H4 (cell line): ENCODE data around the gene FAAP20. TPM values are rescaled to one million over a fixed set of nuclear protein-coding genes. Genes with fewer than 3 reads are reported as not detected.
"Not testable (repeated sequence)": the region's sequence is repeated elsewhere in the genome, so short reads cannot be mapped to it uniquely, and the experiment has no call there.

Source experiments
- DNase-seq: peaks from one replicate; pipeline ENCODE4 v3.0.0-alpha.2; 2015; ENCODE audit warnings: low spot score
- total RNA-seq: library from RNA; depleted of rRNA; stranded (reverse); fragments of >200 nt; shearing (Covaris generic); gene quantifications from 2 replicates; pipeline ENCODE4 v1.2.3, GENCODE V29; 2014; rRNA removed

FAAP20 gene
- total RNA-seq, 1 experiment from 2014 or later: 28.5 TPM

DNA sequence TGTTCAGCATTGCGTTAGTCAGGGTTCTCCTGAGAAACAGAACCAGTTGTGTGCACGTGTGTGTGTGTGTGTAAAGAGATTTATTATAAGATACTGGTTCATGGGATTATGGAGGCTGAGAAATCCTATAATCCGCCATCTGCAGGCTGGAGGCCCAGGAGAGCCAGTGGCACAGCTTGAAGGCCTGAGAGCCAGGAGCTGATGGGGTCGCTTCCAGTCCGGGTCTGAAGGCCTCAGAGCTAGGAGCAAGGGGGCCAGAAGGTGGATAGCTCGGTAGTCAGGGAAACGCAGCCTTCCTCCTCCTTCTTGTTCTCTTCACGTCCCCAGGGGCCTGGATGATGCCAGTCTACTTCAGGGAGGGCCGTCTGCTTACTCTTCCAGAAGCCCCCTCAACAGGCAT lies 37.7 kb downstream of the FAAP20 start:
- no peak for DNase-seq

DNA sequence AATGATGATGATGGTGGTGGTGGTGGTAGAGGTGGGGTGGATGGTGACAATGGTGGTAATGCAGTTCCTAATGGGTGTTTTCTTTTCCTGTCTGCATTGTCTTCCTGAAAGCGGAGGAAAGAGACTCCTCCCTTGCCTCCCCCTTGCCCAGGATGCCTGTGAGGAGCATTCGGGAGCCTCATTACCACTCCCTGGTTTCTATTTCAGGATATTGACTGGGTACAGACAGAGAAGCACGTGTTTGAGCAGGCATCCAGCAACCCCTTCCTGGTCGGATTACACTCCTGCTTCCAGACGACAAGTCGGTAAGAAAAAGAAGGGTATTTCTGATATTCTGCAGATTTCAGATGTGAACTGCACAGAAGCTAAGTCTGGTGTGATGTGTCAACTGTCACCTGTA lies 38.8 kb downstream of the FAAP20 start:
- DNase-seq: no peak

DNA sequence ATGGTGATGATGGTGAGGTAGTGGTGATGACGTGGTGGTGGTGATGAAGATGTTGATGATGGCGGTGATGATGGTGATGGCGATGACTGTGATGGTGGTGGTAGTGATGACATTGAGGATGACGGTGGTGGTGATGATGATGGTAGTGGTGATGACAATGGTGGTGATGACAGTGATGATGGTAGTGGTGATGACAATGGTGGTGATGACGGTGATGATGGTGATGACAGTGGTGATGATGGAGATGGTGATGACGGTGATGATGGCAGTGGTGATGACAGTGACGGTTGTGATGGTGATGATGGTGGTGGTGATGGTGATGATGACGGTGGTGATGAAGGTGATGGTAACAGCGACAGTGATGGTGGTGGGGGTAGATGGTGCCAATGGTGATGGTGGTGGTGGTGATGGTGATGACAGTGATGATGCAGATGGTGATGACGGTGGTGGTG lies 39.4 kb downstream of the FAAP20 start:
- DNase-seq: no peak

DNA sequence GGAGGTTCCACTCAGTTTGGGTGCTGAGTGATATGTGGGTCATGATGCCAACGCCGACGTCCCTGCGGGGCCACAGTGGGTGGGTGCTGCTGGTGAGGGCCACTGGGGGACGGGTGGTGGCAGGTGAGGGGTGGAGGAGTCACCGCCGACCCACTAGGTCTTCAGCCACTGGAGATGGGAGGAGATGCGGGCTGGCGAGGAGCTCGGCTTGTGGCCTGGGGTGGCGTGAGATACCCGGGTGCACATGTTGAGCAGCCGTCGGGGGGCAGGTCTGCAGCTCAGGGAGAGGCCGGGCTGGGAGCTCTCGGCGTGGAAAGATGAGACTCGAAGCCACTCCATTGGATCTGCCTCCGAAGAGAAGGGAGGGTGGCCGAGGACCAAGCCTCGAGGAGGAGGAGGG lies 40.5 kb downstream of the FAAP20 start:
- DNase-seq: no peak

DNA sequence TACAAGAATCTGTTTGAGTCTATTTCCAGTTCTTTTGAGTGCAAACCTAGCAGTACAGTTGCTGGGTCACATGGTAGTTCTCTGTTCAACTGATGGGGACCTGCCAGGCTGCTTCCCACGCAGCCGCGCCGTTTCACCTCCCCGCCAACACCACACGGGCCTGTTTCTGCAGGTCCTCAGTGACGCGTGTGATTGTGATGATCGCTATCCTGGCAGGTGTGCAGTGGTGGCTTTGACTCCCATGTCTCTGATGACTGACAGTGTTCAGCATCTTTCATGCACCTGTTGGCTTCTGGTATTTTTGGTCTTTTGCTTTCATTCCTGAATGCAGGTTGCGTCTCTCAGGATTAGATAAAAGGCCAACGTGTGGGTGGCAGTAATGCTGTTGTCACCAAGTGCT lies 41.6 kb downstream of the FAAP20 start:
- no peak for DNase-seq

DNA sequence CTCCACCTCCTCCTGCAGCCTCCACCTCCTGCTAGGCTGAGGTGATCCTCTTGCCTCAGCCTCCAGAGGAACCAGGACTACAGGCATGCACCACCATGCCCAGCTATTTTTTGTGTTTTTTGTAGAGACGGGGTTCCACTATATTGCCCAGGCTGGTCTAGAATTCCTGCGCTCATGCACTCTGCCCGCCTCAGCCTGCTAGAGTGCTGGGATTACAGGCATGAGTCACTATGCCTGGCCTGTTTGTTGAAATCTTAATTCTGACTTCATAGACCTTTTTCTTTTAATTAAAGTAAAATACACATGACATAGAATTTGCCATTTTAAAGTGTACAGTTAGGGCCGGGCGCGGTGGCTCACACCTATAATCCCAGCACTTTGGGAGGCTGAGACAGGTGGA lies 42.7 kb downstream of the FAAP20 start:
- no peak for DNase-seq

DNA sequence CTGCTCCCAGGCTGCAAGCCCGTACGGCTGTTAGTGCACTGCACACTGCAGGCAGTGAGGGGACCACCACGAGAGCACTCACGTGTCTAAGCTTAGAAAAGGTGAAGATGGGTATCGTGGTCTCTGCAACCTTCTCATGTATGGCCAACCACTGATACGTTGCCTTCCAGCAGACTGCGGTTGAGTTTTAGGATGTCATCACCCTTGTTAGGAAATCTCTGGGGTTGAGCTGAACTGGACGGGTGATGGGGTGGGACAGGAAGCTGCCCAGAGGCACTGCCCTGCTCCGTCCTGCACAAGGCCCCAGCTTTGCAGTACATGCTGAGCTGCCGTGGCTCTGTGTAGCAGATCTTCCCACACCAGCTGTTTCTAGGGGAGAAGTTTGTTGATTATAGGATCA lies 43.3 kb downstream of the FAAP20 start:
- DNase-seq: no peak

DNA sequence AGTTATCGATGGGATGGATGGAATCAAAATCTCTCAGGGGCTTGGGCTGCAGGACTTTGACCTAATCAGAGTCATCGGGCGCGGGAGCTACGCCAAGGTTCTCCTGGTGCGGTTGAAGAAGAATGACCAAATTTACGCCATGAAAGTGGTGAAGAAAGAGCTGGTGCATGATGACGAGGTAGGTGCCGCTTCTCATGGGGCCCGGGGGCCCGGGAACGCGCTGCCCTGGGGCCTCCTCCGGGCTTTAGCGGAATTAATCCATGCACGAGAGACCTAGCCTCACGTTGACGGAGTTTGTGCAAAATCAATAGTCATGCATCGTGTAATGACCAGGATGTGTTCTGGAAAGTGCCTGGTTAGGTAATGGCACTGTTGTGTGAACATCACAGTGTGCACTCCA lies 43.8 kb downstream of the FAAP20 start:
- DNase-seq: no peak

DNA sequence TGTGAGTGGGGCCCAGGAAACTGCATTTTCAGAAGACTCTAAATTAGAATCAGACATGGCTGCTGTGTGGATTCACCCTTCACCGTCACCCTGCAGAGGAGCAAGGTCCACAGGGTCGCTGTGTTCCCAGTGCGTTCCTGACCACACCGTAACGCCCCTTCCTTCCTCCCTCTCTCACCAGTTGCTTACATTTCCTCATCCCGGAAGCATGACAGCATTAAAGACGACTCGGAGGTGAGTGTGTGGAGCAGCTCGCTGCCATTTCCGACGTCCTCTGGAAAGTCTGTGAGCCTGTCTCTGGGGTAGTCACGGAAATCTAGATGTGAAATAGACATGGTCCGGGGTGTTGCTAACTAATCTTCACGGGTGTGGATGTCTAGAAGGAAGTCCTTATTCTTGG lies 45.9 kb downstream of the FAAP20 start:
- DNase-seq: no peak

DNA sequence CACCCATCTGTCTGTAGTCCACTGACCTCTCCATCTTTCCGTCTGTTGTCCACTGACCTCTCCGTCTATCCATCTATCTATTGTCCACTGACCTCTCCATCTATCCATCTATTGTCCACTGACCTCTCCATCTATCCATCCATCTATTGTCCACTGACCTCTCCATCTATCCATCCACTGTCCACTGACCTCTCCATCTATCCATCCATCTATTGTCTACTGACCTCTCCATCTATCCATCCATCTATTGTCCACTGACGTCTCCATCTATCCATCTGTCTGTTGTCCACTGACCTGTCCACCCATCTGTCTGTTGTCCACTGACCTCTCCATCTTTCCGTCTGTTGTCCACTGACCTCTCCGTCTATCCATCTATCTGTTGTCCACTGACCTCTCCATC lies 46.7 kb downstream of the FAAP20 start:
- DNase-seq: not testable (repeated sequence)

DNA sequence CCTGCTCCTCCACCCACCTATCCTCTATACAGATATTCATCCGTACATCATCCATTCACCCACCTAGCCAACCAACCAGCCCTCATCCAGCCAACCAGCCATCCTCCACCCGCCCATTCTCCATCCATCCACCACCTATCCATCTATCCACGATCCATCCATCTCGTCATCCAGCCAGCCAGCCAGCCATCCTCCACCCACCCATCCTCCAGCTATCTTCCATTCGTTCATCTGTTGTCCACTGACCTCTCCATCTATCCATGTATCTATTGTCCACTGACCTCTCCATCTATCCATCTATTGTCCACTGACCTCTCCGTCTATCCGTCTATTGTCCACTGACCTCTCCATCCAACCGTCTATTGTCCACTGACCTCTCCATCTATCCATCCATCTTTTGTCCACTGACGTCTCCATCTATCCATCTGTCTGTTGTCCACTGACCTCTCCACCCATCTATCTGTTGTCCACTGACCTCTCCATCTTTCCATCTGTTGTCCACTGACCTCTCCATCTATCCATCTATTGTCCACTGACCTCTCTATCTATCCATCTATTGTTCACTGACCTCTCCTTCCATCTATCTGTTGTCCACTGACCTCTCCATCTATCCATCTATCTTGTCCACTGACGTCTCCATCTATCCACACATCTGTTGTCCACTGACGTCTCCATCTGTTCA lies 47.6 kb downstream of the FAAP20 start:
- no peak for DNase-seq

DNA sequence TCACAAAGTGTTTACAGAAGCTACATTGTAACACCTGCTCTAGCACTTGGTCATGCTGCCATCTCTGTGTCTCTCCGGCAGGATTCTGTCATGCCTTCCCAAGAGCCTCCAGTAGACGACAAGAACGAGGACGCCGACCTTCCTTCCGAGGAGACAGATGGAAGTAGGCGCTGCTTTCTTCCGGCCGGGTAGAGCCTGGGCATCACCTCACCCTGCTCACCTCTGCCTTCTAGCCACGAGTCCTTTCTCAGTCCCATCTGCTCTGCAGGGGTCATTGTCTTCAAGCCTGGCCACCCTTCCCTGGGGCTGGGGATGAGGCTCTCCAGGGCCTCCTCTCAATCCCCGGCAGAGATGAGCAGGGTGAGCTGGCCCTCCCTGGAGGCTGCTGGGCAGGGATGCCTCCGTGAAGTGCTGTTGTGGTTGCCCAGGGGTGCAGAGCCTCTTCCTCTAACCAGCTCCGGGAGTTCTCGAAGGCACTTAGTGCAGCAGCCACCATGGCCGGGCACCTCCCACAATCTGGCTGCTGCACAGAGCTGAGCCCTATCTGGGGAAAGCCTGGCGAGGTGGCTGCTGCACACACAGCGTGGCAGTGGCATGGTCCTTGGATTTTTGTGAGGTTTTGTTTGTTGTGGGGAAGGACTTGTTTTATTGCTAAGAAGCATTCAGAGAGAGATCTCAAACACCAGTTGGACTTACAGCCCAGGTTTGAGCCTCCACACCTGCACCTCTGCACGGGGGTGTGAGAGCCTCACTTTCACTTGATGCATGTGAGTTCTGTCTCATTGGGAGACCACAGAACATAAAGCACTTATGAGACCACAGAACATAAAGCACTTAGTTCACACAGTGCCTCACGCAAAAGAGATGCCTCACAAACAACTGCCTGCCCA lies 48.4 kb downstream of the FAAP20 start:
- no peak for DNase-seq

DNA sequence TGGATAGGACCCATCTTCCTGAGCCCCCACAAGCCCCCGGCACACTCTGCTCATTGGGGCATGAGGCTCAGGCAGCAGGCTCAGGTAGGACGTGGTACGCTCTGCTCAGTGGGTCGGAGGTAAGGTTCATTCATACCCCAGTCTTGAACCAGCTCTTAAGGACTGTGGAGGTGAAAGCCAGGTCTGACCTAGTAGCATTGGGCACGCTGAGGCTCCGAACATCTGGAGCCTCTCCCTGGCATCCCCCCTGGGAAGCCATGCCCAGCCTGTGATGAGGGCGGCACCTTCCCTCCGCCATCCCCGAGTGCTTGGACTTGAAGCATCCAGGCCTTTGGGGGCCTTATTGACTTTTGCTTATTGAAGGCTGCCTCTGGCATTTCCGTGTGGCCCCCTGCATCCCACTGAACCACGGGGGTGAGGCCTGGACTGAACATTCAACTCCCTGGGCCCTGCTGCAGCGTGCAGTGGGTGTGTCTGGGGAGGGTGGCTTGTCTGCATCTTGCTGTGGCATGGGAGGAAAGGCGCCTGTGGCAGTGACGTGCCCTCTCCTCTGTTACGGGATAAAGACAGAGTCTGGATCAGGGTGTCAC lies 50.0 kb downstream of the FAAP20 start:
- no peak for DNase-seq

DNA sequence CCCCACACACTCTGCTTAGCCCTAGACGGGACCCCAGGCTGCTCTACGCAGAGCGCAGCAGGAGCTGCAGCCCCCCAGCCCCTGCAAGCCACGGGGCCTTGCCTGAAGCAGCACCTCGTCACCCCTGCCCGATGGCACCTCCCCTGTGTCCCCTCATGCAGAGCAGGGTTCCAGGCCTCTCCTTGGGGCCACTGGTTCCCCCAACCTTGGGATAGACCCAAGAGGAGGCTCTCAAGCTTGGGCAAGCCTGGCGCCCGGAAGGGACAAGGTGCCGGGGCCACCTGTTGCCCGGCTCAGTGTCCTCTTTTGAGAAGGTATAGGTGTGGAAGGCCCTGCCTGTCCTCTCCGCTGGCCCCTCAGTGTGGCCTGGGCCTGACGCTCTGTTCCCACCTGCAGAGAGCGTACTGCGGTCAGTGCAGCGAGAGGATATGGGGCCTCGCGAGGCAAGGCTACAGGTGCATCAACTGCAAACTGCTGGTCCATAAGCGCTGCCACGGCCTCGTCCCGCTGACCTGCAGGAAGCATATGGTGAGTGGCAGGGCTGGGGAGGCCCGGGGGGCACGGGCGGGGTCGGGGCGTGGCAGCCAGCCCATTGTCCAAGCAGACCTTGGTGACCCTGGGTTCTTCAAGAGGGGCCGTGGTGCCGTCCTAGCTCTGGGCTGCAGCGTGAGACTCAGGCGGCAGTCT lies 50.6 kb downstream of the FAAP20 start:
- DNase-seq: no peak

DNA sequence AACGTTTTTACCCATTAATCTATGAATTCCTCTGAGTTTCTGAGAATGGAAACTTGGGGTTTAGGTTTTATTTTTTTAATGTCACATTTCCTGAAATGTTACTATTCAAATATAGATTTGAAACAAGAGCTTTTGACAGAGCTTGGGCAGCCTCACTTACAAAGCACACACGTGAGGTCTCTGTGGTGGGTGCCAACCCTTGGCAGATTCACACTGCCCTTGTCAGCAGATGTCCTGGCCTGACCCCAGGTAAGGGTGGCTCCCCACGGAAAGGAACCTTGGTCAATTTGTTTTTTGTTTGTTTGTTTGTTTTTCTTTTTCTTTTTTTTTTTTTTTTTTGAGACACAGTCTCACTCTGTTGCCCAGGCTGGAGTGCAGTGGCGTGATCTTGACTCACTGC lies 53.5 kb downstream of the FAAP20 start:
- DNase-seq: no peak

Other genes starting within 250 kb of the FAAP20 start
- not detected in 2 replicates for gene CFAP74, start 191.0 kb downstream of the FAAP20 start, total RNA-seq
- gene GABRD, start 175.4 kb downstream of the FAAP20 start, total RNA-seq: 2.1 TPM in 2 replicates
- gene PRKCZ, start 144.4 kb downstream of the FAAP20 start, total RNA-seq: 8.9 and 11.4 TPM in 2 replicates
- 3.3 and 172 TPM in 2 replicates for gene SKI, start 33.5 kb upstream of the FAAP20 start, total RNA-seq
- gene MORN1, start 196.8 kb upstream of the FAAP20 start, total RNA-seq: 5.4 and 6.3 TPM in 2 replicates
- 173 and 208 TPM in 2 replicates for gene RER1, start 197.1 kb upstream of the FAAP20 start, total RNA-seq
- 26.1 and 44.5 TPM in 2 replicates for gene PEX10, start 217.8 kb upstream of the FAAP20 start, total RNA-seq